Type B pancreatic cell (in vitro differentiated cells): ENCODE data around the gene KANK4. TPM values are rescaled to one million over a fixed set of nuclear protein-coding genes. Genes with fewer than 3 reads are reported as not detected.

ENCODE experiments used
- DNase-seq: peaks from one replicate; pipeline ENCODE4 v3.0.0; 2021; ENCODE audit warnings: mixed read lengths; ENCODE audit not compliant: unreplicated experiment; ENCODE audit errors: extremely low spot score
- H3K27ac Mint-ChIP-seq: 2 replicates; pipeline ENCODE4 v1.8.0; 2021; ENCODE audit warnings: mild to moderate bottlenecking, mixed read lengths
- H3K27me3 Mint-ChIP-seq: 2 replicates; pipeline ENCODE4 v1.8.0; 2021; ENCODE audit warnings: mixed read lengths
- H3K36me3 Mint-ChIP-seq: 2 replicates; pipeline ENCODE4 v1.8.0; 2021; ENCODE audit warnings: mixed read lengths
- H3K4me1 Mint-ChIP-seq: one replicate; pipeline ENCODE4 v1.8.0; 2021; ENCODE audit warnings: mixed read lengths; ENCODE audit not compliant: unreplicated experiment
- H3K4me3 Mint-ChIP-seq: 2 replicates; pipeline ENCODE4 v1.8.0; 2021; ENCODE audit warnings: mild to moderate bottlenecking, mixed read lengths
- H3K9me3 Mint-ChIP-seq: 2 replicates; pipeline ENCODE4 v1.8.0; 2021; ENCODE audit warnings: mixed read lengths
- CTCF ChIP-seq: fragments of 200-600 bp; sonication (generic); conservative IDR thresholded peaks from 2 replicates; pipeline ENCODE4 v1.5.0; 2021; ENCODE audit warnings: antibody characterized with exemption, mild to moderate bottlenecking
- total RNA-seq: library from RNA; stranded (reverse); gene quantifications from 2 replicates; pipeline ENCODE4 v1.2.1, GENCODE V29; 2021; ENCODE audit warnings: low replicate concordance

The KANK4 gene
- total RNA-seq, 1 donor from 2014 or later = 11.3 TPM

GRCh38 chr1:62355095-62355494, 35.9 kb upstream of the KANK4 start:
- Mint-ChIP-seq H3K9me3 (no peaks in the 10 kb centered on the region), H3K36me3 (no peaks in the 10 kb centered on the region), H3K4me3 (no peak overlapping the region), H3K27me3 (peaks cover 16% of the 10 kb centered on the region), H3K27ac (no peak overlapping the region), H3K4me1 (peaks cover 18% of the 10 kb centered on the region)
- TF ChIP-seq CTCF = no peak
- no peak for DNase-seq

GRCh38 chr1:62353853-62354252, 34.6 kb upstream of the KANK4 start:
- no peaks in the 10 kb centered on the region for H3K36me3 Mint-ChIP-seq
- no peak for TF ChIP-seq CTCF
- H3K4me3 Mint-ChIP-seq = no peak overlapping the region
- DNase-seq = no peak
- H3K4me1 Mint-ChIP-seq = peaks cover 11% of the 10 kb centered on the region
- no peaks in the 10 kb centered on the region for H3K9me3 Mint-ChIP-seq
- peaks cover 12% of the 10 kb centered on the region for H3K27me3 Mint-ChIP-seq
- H3K27ac Mint-ChIP-seq = no peak overlapping the region

- no peak for DNase-seq
- Mint-ChIP-seq H3K9me3 (no peaks in the 10 kb centered on the region), H3K4me1 (peaks cover 9% of the 10 kb centered on the region)
Observed at GRCh38 chr1:62352387-62352786, 33.2 kb upstream of the KANK4 start.

GRCh38 chr1:62349470-62350233, 30.4 kb upstream of the KANK4 start:
- no peaks in the 10 kb centered on the region for H3K9me3 Mint-ChIP-seq
- no peak for DNase-seq
- no peak for TF ChIP-seq CTCF
- no peak overlapping the region for H3K27ac Mint-ChIP-seq
- H3K36me3 Mint-ChIP-seq = no peaks in the 10 kb centered on the region
- H3K27me3 Mint-ChIP-seq = peaks cover 8% of the 10 kb centered on the region
- no peak overlapping the region for H3K4me3 Mint-ChIP-seq
- H3K4me1 Mint-ChIP-seq = no peaks in the 10 kb centered on the region

More at GRCh38 chr1:62352387-62352786, 33.2 kb upstream of the KANK4 start:
- Mint-ChIP-seq H3K36me3 (no peaks in the 10 kb centered on the region), H3K4me3 (no peak overlapping the region), H3K27ac (no peak overlapping the region), H3K27me3 (peaks cover 10% of the 10 kb centered on the region)
- no peak for TF ChIP-seq CTCF

GRCh38 chr1:62346886-62347285, 27.7 kb upstream of the KANK4 start:
- DNase-seq = no peak
- Mint-ChIP-seq H3K27ac (no peak overlapping the region), H3K9me3 (no peaks in the 10 kb centered on the region), H3K36me3 (no peaks in the 10 kb centered on the region), H3K4me1 (peaks cover 7% of the 10 kb centered on the region), H3K27me3 (peaks cover 10% of the 10 kb centered on the region), H3K4me3 (no peak overlapping the region)
- TF ChIP-seq CTCF = no peak
